Keratinocyte (primary cell): Measurements from ENCODE around the gene CA9.

Experiments used
- CTCF ChIP-seq, 3 experiments: IDR thresholded peaks in 1 of 3; conservative IDR thresholded peaks in 1 of 3; optimal IDR thresholded peaks in 1 of 3; 2 replicates in 2 of 3; 3 replicates in 1 of 3; pipeline versions ENCODE3 to v1.5.1; 2011; ENCODE audit warnings: low read length in 3 of 3, mild to moderate bottlenecking in 3 of 3, moderate library complexity in 2 of 3, control low read depth in 1 of 3, inconsistent platforms in 1 of 3; ENCODE audit not compliant: insufficient read depth in 2 of 3; ENCODE audit errors: extremely low read depth in 1 of 3
- EZH2 ChIP-seq: IDR thresholded peaks from one replicate; pipeline ENCODE4 v1.6.1; 2012; ENCODE audit warnings: inconsistent platforms, mild to moderate bottlenecking, low read length, moderate library complexity

DNA sequence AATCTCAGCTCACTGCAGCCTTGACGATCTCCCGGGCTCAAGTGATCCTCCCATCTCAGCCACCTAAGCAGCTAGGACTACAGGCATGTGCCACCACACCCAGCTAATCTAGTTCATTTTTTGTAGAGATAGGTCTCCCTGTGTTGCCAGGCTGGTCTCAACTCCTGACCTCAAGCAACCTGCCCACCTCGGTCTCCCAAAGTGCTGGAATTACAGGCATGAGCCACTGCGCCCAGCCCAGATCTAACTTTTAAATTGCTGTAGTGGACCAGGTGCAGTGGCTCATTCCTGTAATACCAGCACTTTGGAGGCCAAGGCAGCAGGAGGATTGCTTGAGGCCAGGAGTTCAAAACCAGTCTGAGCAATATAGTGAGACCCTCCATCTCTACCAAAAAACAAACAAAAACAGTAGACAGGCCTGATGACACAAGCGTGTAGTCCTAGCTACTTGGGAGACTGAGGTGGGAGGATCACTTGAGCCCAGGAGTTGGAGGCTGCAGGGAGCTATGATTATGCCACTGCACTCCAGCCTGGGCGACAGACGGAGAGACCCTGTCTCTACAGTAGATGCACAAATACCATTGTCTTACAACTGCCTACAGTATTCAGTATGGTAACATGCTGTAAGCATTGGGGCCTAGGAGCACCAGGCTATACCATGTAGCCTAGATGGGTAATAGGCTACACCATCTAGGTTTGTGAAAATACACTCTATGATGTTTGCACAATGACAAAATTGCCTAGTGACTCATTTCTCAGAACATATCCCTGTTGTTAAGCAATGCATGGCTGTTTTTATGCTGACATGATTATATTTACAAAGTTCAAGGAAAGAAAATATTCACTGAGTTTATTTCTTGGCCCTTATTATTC lies 21.5 kb upstream of the CA9 start:
- TF ChIP-seq CTCF (optimal IDR thresholded peaks at IDR 0.05 in 1 of 3, IDR thresholded peaks at IDR 0.05 in 1 of 3, conservative IDR thresholded peaks at IDR 0.05 in 1 of 3; ENCODE audit: extremely low read depth in 1 of 3, insufficient read depth in 2 of 3, low read length in 3 of 3) (no peak), EZH2 (no peak)
